Spleen (tissue), 7 donors: ENCODE data around the gene ESR2.

Source experiments
- POLR2A ChIP-seq, 3 donors: fragments of 450-650 bp; IDR thresholded peaks; one replicate each; pipeline ENCODE4 v1.5.1; 2017; ENCODE audit warnings: antibody characterized with exemption in 3 of 3, mild to moderate bottlenecking in 1 of 3
- POLR2AphosphoS5 ChIP-seq, 3 donors: sonication (generic); formaldehyde crosslinking; IDR thresholded peaks; one replicate each; pipeline ENCODE4 v1.5.1; 2017; ENCODE audit warnings: antibody characterized with exemption in 3 of 3
- TF ChIP-seq, protein P1 (sequence below), 11 experiments: fragments of 200-600 bp in 7 of 11; fragments of 450-650 bp in 4 of 11; sonication (generic) in 4 of 11; IDR thresholded peaks in 8 of 11; conservative IDR thresholded peaks in 3 of 11; 1 replicate in 7 of 11; 2 replicates in 4 of 11; pipeline versions ENCODE4 v1.4.0 to v1.8.0; 2016 to 2021; ENCODE audit warnings: antibody characterized with exemption in 11 of 11, inconsistent platforms in 4 of 11, mild to moderate bottlenecking in 1 of 11
- donor health status: DM: no; HTN: no; CAD: no; lungs with moderate emphysema.
- donor health status: DM: no; HTN: no; CAD: no.
- donor health status: DM: no; HTN: no; CAD: no.

DNA sequence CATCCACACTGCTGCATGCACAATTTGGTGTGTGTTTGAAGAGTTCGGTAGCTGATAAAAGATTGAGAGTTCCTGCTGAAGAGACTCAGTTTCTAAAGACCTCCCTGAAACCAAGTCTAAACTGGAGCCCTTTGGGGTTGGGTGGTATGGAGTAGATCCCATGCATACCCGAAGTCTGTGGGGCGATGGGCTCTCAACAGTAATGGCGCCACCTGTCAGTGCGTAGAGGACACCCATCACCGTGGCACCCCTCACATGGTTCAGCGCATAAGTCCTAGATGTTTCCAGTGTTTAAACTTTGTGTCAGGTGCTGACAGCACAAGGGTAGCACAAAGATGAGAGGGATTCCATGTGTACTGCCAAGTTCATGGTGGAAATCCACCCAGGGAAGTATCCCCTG lies 85.9 kb downstream of the ESR2 start:
- TF ChIP-seq, protein P1, sequence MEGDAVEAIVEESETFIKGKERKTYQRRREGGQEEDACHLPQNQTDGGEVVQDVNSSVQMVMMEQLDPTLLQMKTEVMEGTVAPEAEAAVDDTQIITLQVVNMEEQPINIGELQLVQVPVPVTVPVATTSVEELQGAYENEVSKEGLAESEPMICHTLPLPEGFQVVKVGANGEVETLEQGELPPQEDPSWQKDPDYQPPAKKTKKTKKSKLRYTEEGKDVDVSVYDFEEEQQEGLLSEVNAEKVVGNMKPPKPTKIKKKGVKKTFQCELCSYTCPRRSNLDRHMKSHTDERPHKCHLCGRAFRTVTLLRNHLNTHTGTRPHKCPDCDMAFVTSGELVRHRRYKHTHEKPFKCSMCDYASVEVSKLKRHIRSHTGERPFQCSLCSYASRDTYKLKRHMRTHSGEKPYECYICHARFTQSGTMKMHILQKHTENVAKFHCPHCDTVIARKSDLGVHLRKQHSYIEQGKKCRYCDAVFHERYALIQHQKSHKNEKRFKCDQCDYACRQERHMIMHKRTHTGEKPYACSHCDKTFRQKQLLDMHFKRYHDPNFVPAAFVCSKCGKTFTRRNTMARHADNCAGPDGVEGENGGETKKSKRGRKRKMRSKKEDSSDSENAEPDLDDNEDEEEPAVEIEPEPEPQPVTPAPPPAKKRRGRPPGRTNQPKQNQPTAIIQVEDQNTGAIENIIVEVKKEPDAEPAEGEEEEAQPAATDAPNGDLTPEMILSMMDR (IDR thresholded peaks at IDR 0.05 in 8 of 11, conservative IDR thresholded peaks at IDR 0.05 in 3 of 11) = no peak
- TF ChIP-seq POLR2A (IDR thresholded peaks at IDR 0.05) = no peak
- no peak for TF ChIP-seq POLR2AphosphoS5 (IDR thresholded peaks at IDR 0.05)
